Fibroblast of pulmonary artery (primary cell): Measurements from ENCODE around the gene DRAM2.

ENCODE experiments used
- DNase-seq: peaks from one replicate; pipeline ENCODE4 v3.0.0-alpha.2; 2010; ENCODE audit warnings: low read depth
- H3K4me3 ChIP-seq: replicated peaks from 2 replicates; pipeline ENCODE4 v1.5.1; 2011; ENCODE audit warnings: low read depth, mild to moderate bottlenecking, control low read depth, low read length, moderate library complexity
- TF ChIP-seq, protein P1 (sequence below): IDR thresholded peaks from 2 replicates; pipeline ENCODE4 v1.5.1; 2011; ENCODE audit warnings: mild to moderate bottlenecking, control low read depth, low read length, inconsistent platforms; ENCODE audit errors: missing control alignments

Gene DRAM2

GRCh38 chr1:111145542-111145941 lies 5.6 kb upstream of the DRAM2 start:
- DNase-seq, result no peak

DNA sequence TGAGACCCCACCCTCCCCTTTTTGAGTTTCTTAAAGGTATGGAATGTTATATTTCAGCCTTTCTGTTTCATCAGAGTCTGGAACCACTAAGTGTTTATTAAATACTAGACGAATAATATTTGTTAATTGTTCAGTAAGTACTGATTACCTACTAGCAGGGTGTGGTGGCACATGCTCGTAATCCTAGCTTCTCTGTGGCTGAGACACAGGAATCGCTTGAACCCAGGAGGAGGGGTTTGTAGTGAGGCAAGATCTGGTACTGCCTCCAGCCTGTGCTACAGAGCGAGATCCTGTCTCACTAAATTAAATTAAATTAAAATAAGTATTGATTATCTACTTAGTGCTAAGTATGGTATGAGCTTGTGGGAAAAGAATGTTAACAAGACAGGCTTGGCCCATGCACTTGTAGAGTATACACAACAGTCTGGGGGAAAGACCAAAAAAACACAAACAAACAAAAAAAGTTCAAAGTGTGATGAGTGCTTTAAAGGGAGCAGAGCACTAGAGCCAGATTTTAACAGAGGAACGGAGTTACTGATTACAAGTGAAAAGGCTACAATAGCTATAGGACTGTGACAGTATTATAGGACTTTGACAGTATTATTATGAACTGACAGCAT lies 2.6 kb upstream of the DRAM2 start:
- TF ChIP-seq, protein P1, sequence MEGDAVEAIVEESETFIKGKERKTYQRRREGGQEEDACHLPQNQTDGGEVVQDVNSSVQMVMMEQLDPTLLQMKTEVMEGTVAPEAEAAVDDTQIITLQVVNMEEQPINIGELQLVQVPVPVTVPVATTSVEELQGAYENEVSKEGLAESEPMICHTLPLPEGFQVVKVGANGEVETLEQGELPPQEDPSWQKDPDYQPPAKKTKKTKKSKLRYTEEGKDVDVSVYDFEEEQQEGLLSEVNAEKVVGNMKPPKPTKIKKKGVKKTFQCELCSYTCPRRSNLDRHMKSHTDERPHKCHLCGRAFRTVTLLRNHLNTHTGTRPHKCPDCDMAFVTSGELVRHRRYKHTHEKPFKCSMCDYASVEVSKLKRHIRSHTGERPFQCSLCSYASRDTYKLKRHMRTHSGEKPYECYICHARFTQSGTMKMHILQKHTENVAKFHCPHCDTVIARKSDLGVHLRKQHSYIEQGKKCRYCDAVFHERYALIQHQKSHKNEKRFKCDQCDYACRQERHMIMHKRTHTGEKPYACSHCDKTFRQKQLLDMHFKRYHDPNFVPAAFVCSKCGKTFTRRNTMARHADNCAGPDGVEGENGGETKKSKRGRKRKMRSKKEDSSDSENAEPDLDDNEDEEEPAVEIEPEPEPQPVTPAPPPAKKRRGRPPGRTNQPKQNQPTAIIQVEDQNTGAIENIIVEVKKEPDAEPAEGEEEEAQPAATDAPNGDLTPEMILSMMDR, result no peak
- no peak for DNase-seq
- no peak overlapping the region for H3K4me3 ChIP-seq

More at GRCh38 chr1:111145542-111145941, 5.6 kb upstream of the DRAM2 start:
- no peak overlapping the region for H3K4me3 ChIP-seq
- TF ChIP-seq, protein P1, result no peak

- peak overlapping the region; percentile 93 for H3K4me3 ChIP-seq
- TF ChIP-seq, protein P1, result no peak
- no peak for DNase-seq
Measured at GRCh38 chr1:111141245-111142220, 1.6 kb upstream of the DRAM2 start.

DNA sequence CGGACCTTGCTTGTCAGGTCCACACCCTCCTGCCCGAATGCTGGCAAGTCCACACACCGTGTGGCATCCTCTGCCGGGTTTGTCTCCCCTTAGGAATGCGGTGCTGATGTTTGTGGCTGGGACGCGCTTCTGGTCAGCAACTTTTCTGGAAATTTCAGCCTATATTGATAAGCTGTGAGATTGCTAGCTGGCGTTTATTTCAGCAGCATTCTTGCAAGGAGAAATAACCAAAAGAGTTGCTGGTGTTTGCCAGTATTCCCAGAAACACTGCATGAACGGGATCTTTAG lies 731 bp upstream of the DRAM2 start:
- H3K4me3 ChIP-seq, result peak overlapping the region; percentile 93
- TF ChIP-seq, protein P1, result no peak
- DNase-seq, result peak; percentile 50

GRCh38 chr1:111139324-111139955 lies 453 bp downstream of the DRAM2 start:
- DNase-seq, result peak; percentile 66
- TF ChIP-seq, protein P1, result no peak
- peak overlapping the region; percentile 93 for H3K4me3 ChIP-seq

GRCh38 chr1:111133866-111134265 lies 6.0 kb downstream of the DRAM2 start:
- TF ChIP-seq, protein P1, result no peak
- DNase-seq, result no peak
- no peak overlapping the region for H3K4me3 ChIP-seq
